Dendritic cell treated with granulocyte-macrophage colony-stimulating factor and Interleukin-4, amounts not matched to agents 40 ng/mL and 50 ng/mL, for 4 days (primary cell): Measurements from ENCODE around the gene ARL8A.
"Not testable (repeated sequence)": the region's sequence is repeated elsewhere in the genome, so short reads cannot be mapped to it uniquely, and the experiment has no call there.

Experiments used
- H3K27ac Mint-ChIP-seq: one replicate; pipeline ENCODE4 v1.8.0; 2022; ENCODE audit warnings: mild to moderate bottlenecking, mixed read lengths
- H3K27me3 Mint-ChIP-seq: one replicate; pipeline ENCODE4 v1.8.0; 2022; ENCODE audit warnings: mild to moderate bottlenecking, mixed read lengths
- H3K36me3 Mint-ChIP-seq: one replicate; pipeline ENCODE4 v1.8.0; 2022; ENCODE audit warnings: low read depth, mixed read lengths
- H3K4me1 Mint-ChIP-seq: one replicate; pipeline ENCODE4 v1.8.0; 2022; ENCODE audit warnings: low read depth, mixed read lengths
- H3K4me3 Mint-ChIP-seq: one replicate; pipeline ENCODE4 v1.8.0; 2022; ENCODE audit warnings: mild to moderate bottlenecking, moderate library complexity, mixed read lengths
- H3K9me3 Mint-ChIP-seq: one replicate; pipeline ENCODE4 v1.8.0; 2022; ENCODE audit warnings: mixed read lengths
- intact Hi-C: fragments of 100-400 bp; cut with micrococcal nuclease; formaldehyde crosslinking; loops from one replicate; pipeline ENCODE4 v1.15.0; 2022

Gene ARL8A

DNA sequence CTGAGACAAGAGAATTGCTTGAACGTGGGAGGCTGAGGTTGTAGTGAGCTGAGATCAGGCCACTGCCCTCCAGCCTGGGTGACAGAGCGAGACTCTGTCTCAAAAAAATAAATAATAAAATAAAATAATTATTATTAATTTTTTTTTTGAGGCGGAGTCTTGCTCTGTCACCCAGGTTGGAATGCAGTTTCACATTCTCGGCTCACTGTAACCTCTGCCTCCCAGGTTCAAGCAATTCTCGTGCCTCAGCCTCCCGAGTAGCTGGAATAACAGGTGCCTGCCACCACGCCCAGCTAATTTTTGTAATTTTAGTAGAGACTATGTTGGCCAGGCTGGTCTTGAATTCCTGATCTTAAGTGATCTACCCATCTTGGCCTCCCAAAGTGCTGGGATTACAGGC is 32.9 kb downstream of the ARL8A start:
- H3K36me3 Mint-ChIP-seq, H3K27ac Mint-ChIP-seq, intact Hi-C loops, H3K4me1 Mint-ChIP-seq, H3K9me3 Mint-ChIP-seq, H3K27me3 Mint-ChIP-seq, H3K4me3 Mint-ChIP-seq: not testable (repeated sequence)

DNA sequence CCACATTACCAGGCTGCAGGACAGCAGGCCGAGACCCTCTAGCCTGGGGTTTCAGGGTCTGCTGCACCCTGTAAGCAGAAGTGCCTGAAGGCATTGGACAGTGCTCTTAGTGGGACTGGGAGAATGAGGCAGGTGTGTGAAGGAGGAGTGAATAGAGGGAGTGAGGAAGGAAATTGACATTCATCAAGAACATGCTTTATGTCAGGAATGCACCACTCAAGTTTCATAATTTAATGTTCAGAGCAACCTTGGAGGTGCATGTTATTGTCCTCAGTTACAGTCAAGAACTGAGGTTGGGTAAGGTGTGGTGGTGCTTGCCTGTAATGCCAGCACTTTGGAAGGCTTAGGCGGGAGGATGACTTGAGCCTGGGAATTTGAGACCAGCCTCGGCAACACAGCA is 33.6 kb downstream of the ARL8A start:
- intact Hi-C loops = no loop called here
- peaks cover 8% of the 10 kb centered on the region for H3K27me3 Mint-ChIP-seq
- no peak overlapping the region for H3K27ac Mint-ChIP-seq

GRCh38 chr1:202107801-202108731 is 36.5 kb downstream of the ARL8A start:
- intact Hi-C loops = no loop called here
- H3K27ac Mint-ChIP-seq = no peak overlapping the region
- H3K4me1 Mint-ChIP-seq = no peaks in the 10 kb centered on the region
- no peaks in the 10 kb centered on the region for H3K36me3 Mint-ChIP-seq
- H3K27me3 Mint-ChIP-seq = peaks cover 6% of the 10 kb centered on the region
- no peak overlapping the region for H3K4me3 Mint-ChIP-seq
- H3K9me3 Mint-ChIP-seq = no peaks in the 10 kb centered on the region

More for the DNA sequence above, 33.6 kb downstream of the ARL8A start:
- Mint-ChIP-seq H3K9me3 (no peaks in the 10 kb centered on the region), H3K4me1 (no peaks in the 10 kb centered on the region), H3K4me3 (no peak overlapping the region), H3K36me3 (no peaks in the 10 kb centered on the region)

GRCh38 chr1:202107321-202107761 is 37.2 kb downstream of the ARL8A start:
- Mint-ChIP-seq H3K36me3 (no peaks in the 10 kb centered on the region), H3K4me1 (no peaks in the 10 kb centered on the region), H3K27me3 (peaks cover 6% of the 10 kb centered on the region), H3K4me3 (no peak overlapping the region), H3K27ac (no peak overlapping the region), H3K9me3 (no peaks in the 10 kb centered on the region)
- intact Hi-C loops = no loop called here

DNA sequence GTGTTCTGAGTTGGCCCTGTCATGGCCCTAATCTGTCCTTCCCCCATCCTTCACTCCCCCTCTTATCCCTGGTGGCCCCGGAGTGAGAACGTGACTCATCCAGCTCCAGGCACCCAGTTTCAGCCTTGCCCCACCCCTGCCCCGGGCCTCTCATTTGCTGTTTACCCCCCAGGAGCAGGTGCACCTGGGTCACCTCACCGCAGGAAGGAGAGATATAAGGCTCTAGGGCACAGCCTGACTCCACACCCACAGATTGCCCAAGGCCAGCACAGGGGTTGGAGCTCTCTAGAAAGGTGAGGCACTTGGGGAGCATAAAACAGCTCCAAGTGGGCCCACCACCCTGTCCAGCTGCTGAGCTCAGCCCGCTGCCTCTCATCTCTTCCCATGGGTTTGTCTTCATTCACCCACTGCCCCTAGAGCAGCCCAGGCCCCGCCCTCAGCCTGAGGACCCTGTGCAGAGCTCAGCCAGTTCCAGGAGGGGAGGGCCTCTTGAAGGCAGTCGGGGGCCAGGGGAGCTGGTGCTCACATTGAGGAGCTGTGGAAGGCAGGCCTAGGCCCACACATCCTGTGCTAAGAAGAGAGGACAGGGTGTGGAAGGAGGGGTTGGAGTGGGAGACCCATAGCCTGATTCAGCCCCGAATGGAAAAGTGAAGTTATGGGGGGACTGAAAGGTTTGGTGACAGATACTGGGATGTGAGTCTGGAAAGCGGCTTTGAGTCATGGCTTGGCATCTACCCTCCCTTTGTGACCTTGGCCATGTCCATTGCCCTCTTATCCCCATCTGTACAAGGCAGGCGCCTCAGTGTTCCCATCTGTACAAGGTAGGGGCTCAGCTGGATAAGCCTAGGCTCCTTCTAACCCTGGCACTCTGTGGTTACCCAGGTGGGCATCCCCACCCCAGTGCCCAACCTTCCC is 37.9 kb downstream of the ARL8A start:
- H3K27me3 Mint-ChIP-seq = peaks cover 6% of the 10 kb centered on the region
- no peaks in the 10 kb centered on the region for H3K9me3 Mint-ChIP-seq
- H3K36me3 Mint-ChIP-seq = no peaks in the 10 kb centered on the region
- no peaks in the 10 kb centered on the region for H3K4me1 Mint-ChIP-seq
- no peak overlapping the region for H3K27ac Mint-ChIP-seq
- no peak overlapping the region for H3K4me3 Mint-ChIP-seq
- intact Hi-C loops = no loop called here

GRCh38 chr1:202105571-202106339 is 38.8 kb downstream of the ARL8A start:
- Mint-ChIP-seq H3K4me1 (no peaks in the 10 kb centered on the region), H3K4me3 (no peak overlapping the region), H3K27ac (no peak overlapping the region), H3K9me3 (no peaks in the 10 kb centered on the region), H3K27me3 (peaks cover 6% of the 10 kb centered on the region), H3K36me3 (no peaks in the 10 kb centered on the region)
- intact Hi-C loops = no loop called here

GRCh38 chr1:202104073-202104472 is 40.5 kb downstream of the ARL8A start:
- Mint-ChIP-seq H3K27ac (no peak overlapping the region), H3K9me3 (no peaks in the 10 kb centered on the region), H3K27me3 (peaks cover 6% of the 10 kb centered on the region), H3K4me3 (no peak overlapping the region), H3K4me1 (no peaks in the 10 kb centered on the region), H3K36me3 (no peaks in the 10 kb centered on the region)
- intact Hi-C loops = no loop called here

DNA sequence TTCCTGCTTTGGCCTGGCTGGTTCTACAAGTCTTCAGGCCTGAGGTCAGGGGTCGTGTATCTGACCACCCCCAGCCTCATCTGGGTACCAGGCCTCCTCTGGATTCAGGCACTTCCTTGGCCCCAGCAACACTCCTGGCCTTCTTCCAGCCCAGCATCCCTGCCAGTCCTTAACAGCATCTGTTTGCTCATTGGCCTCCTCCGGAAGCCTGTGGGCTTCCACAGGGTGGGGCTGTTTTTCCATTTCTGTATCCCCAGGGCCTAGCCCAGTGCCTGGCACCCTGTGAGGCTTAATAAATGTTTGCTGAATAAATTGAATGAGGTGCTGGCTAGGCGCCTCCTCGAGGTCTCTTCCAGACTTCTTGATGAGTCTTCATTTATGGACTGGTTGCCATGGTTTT is 43.4 kb downstream of the ARL8A start:
- Mint-ChIP-seq H3K4me1 (no peaks in the 10 kb centered on the region), H3K27ac (no peak overlapping the region), H3K36me3 (no peaks in the 10 kb centered on the region), H3K27me3 (peaks cover 6% of the 10 kb centered on the region), H3K4me3 (no peak overlapping the region), H3K9me3 (no peaks in the 10 kb centered on the region)
- intact Hi-C loops = no loop called here

- H3K27me3 Mint-ChIP-seq = peaks cover 4% of the 10 kb centered on the region
- H3K4me1 Mint-ChIP-seq = no peaks in the 10 kb centered on the region
- intact Hi-C loops = no loop called here
- H3K4me3 Mint-ChIP-seq = no peak overlapping the region
- no peak overlapping the region for H3K27ac Mint-ChIP-seq
- no peaks in the 10 kb centered on the region for H3K9me3 Mint-ChIP-seq
- no peaks in the 10 kb centered on the region for H3K36me3 Mint-ChIP-seq
These were observed 50.7 kb downstream of the ARL8A start for GRCh38 chr1:202093858-202094257.

- no peaks in the 10 kb centered on the region for H3K4me1 Mint-ChIP-seq
- H3K27ac Mint-ChIP-seq = no peak overlapping the region
- no peaks in the 10 kb centered on the region for H3K9me3 Mint-ChIP-seq
- H3K36me3 Mint-ChIP-seq = no peaks in the 10 kb centered on the region
- H3K27me3 Mint-ChIP-seq = peaks cover 4% of the 10 kb centered on the region
- no peak overlapping the region for H3K4me3 Mint-ChIP-seq
- intact Hi-C loops = no loop called here
These were observed 53.5 kb downstream of the ARL8A start for GRCh38 chr1:202090994-202091393.

GRCh38 chr1:202088206-202088605 is 56.3 kb downstream of the ARL8A start:
- H3K36me3 Mint-ChIP-seq = no peaks in the 10 kb centered on the region
- intact Hi-C loops = no loop called here
- H3K27me3 Mint-ChIP-seq = peaks cover 4% of the 10 kb centered on the region
- no peak overlapping the region for H3K4me3 Mint-ChIP-seq
- H3K27ac Mint-ChIP-seq = no peak overlapping the region
- H3K4me1 Mint-ChIP-seq = no peaks in the 10 kb centered on the region
- H3K9me3 Mint-ChIP-seq = no peaks in the 10 kb centered on the region

- H3K9me3 Mint-ChIP-seq = no peaks in the 10 kb centered on the region
- intact Hi-C loops = no loop called here
- no peak overlapping the region for H3K4me3 Mint-ChIP-seq
- no peak overlapping the region for H3K27ac Mint-ChIP-seq
- H3K36me3 Mint-ChIP-seq = no peaks in the 10 kb centered on the region
- H3K27me3 Mint-ChIP-seq = peaks cover 4% of the 10 kb centered on the region
- H3K4me1 Mint-ChIP-seq = no peaks in the 10 kb centered on the region
These were observed 57.8 kb downstream of the ARL8A start for GRCh38 chr1:202086579-202087350.

DNA sequence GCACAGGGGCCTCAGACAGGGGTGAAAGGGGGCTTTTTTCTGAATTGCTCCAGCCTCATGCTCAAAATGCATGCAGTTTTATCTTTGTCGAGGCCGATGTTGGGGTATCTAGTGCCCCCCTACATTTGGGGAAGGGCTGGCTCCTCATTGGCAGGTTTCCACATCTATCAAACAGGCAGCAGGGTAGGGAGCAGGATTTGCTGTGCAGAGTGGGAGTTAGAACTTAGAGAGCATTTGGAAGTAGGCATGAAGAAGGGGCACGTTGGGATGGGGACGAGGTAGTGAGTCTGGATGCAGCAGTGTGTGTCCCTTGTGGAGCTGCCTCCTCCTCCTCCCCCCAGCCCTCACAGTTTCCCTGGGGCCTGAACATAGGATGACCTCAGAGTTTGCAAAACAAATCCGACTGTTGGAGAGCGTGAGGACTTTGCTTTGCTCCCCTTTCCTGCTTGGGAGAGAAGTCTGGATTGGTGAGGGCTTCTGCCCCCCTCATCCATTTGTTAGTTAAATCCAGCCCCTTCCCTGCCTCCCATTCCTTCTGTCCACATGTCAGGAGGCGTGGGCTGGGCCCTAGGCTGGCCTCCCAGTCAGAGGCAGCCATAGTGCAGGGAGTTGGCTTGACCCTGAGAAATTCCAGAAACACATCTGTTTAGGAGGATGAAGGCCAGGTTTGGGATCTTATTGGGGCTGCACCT is 58.7 kb downstream of the ARL8A start:
- intact Hi-C loops = no loop called here
- Mint-ChIP-seq H3K4me1 (no peaks in the 10 kb centered on the region), H3K27ac (no peak overlapping the region), H3K4me3 (no peak overlapping the region), H3K9me3 (no peaks in the 10 kb centered on the region), H3K27me3 (peaks cover 1% of the 10 kb centered on the region), H3K36me3 (no peaks in the 10 kb centered on the region)
